ENCODE measurements around the gene ANGPTL8. TPM values are rescaled to one million over a fixed set of nuclear protein-coding genes. Genes with fewer than 3 reads are reported as not detected.

Gene ANGPTL8
- total and polyA plus RNA-seq, 4 donors, result 0.71 to 2.3 TPM; not detected in 2

DNA sequence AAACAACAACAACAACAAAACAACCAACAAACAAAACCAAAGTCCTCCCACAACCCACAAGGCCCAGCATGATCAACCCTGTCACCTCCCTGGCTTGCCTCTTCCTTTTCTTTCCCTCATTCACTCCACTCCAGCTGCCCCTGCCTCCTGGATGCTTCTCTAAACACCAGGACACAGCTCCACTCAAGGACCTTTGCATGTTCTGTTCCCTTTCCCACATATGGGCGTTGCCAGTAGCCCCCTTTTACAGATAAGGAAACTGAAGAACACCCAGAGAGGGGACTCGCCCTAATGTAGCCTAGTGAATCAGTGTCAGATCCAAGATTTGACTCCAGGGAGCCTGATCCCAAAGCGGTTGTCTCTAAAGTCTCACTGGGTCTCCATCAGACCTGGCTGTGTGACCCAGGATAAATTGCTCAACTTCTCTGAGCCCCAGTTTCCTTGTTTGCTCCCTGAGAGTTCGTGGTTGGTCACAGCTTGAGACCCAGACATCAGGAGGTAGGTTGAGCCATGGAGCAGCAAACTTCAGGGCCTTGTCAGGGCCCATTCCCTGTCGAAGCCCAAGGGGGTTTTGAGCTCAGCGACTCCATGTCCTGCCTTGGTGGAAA lies 25.9 kb downstream of the ANGPTL8 start:
- no peak for DNase-seq (ENCODE audit: low read depth in 4 of 6, low spot score in 6 of 6)
- Histone ChIP-seq H3K4me1 (ENCODE audit: control insufficient read depth, insufficient read depth, low read length) (peaks cover 16% of the 10 kb centered on the region), H3K4me3 (ENCODE audit: low read depth, low read length) (no peak overlapping the region), H3K9me3 (ENCODE audit: control insufficient read depth, insufficient read depth, low read length) (no peaks in the 10 kb centered on the region), H3K27ac (ENCODE audit: low read depth, low read length) (no peak overlapping the region), H3K27me3 (ENCODE audit: control insufficient read depth, insufficient read depth, low read length) (peaks cover 6% of the 10 kb centered on the region), H3K36me3 (ENCODE audit: control insufficient read depth, insufficient read depth, low read length) (no peaks in the 10 kb centered on the region)
- 82% methylated on average over 6 of the region's 6 CpGs for WGBS (ENCODE audit: insufficient coverage)

DNA sequence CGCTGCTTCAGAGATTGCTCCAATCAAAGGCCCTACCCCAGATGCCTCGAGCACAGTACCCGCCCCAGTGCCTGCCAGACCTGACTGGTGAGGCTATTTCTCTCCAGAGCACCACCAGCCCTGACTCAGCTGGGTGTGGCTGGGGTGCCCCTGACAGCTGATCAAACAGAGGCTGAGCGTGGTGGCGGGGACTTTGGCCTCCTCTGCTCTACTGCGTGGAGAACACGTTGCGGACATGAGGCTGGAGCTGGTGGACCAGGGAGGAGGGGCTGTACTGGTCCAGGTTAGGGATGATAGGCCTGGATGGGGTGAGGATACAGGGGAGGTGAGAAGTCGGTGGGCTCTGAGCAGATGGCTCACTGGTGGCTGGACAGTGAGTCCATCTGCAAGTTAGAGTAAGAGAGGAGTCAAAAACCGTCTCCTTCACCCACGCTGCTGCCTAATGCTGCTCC lies 26.4 kb downstream of the ANGPTL8 start:
- 71% methylated on average over 8 of the region's 11 CpGs for WGBS (ENCODE audit: insufficient coverage)

DNA sequence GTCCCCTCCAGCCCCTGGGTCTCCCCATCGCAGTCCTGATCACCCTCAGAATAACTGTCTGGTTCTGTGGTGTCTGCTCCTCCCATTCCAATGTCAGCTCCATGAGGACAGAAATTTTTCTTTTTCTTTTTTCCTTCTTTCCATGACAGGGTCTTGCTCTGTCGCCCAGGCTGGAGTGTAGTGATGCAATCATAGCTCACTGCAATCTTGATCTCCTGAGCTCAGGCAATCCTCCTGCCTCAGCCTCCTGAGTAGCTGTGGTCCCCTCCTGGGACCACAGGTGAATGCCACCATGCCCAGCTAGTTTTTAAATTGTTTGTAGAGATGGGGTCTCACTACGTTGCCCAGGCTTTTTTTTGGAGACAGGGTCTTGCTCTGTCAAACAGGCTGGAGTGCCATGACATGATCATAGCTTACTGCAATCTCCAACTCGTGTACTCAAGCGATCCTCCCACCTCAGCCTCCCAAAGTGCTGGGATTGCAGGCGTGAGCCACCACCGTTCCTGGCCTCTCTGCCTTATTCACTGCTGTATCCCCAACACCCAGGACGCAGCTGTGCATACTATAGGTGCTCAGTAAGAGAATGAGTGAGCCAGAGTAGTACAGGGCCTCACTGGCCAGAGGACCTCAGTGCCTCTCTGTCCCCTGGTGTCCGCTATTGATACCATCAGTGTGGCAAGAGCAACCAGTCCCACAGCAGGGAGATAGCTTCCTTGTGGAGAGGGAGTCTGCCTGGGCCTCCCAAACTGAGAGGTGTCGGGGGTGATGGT lies 28.1 kb downstream of the ANGPTL8 start:
- H3K4me1 ChIP-seq (ENCODE audit: control insufficient read depth, insufficient read depth, low read length), result peaks cover 7% of the 10 kb centered on the region
- no peak overlapping the region for H3K4me3 ChIP-seq (ENCODE audit: low read depth, low read length)
- no peak for DNase-seq (ENCODE audit: low read depth in 4 of 6, low spot score in 6 of 6)
- H3K27me3 ChIP-seq (ENCODE audit: control insufficient read depth, insufficient read depth, low read length), result peaks cover 2% of the 10 kb centered on the region
- H3K36me3 ChIP-seq (ENCODE audit: control insufficient read depth, insufficient read depth, low read length), result no peaks in the 10 kb centered on the region
- no peaks in the 10 kb centered on the region for H3K9me3 ChIP-seq (ENCODE audit: control insufficient read depth, insufficient read depth, low read length)
- H3K27ac ChIP-seq (ENCODE audit: low read depth, low read length), result no peak overlapping the region
- 91% methylated on average over 9 of the region's 10 CpGs for WGBS (ENCODE audit: insufficient coverage)

More for the DNA sequence above, 26.4 kb downstream of the ANGPTL8 start:
- peaks cover 16% of the 10 kb centered on the region for H3K4me1 ChIP-seq (ENCODE audit: control insufficient read depth, insufficient read depth, low read length)
- no peak overlapping the region for H3K4me3 ChIP-seq (ENCODE audit: low read depth, low read length)
- no peaks in the 10 kb centered on the region for H3K9me3 ChIP-seq (ENCODE audit: control insufficient read depth, insufficient read depth, low read length)
- no peak for DNase-seq (ENCODE audit: low read depth in 4 of 6, low spot score in 6 of 6)
- no peaks in the 10 kb centered on the region for H3K36me3 ChIP-seq (ENCODE audit: control insufficient read depth, insufficient read depth, low read length)
- peaks cover 6% of the 10 kb centered on the region for H3K27me3 ChIP-seq (ENCODE audit: control insufficient read depth, insufficient read depth, low read length)
- no peak overlapping the region for H3K27ac ChIP-seq (ENCODE audit: low read depth, low read length)

DNA sequence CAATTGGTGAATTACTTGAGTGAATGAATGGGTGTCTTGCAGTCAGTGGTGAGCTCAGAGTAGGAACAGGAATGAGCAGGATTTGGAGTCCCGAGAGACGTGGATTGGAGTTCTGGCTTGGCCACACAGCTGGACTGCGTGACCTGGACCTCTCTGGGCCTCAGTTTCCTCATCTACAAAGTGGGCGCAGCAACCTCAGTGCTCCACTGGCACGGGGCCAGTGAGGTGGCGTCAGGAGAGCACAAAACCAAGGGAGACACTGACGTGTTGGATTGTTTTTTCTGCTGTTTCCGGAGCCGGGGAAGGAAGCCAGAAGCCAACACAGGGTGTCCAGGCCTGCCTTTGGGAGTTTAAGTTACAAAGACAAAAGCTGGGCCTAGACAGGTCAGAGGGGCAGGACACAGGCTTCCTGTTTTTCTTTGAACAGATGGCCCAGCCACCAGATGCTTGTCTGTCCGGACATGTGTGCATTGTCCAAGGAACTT lies 29.4 kb downstream of the ANGPTL8 start:
- Histone ChIP-seq H3K27me3 (ENCODE audit: control insufficient read depth, insufficient read depth, low read length) (no peaks in the 10 kb centered on the region), H3K9me3 (ENCODE audit: control insufficient read depth, insufficient read depth, low read length) (no peaks in the 10 kb centered on the region), H3K27ac (ENCODE audit: low read depth, low read length) (peak overlapping the region; percentile 80), H3K36me3 (ENCODE audit: control insufficient read depth, insufficient read depth, low read length) (no peaks in the 10 kb centered on the region), H3K4me3 (ENCODE audit: low read depth, low read length) (no peak overlapping the region), H3K4me1 (ENCODE audit: control insufficient read depth, insufficient read depth, low read length) (peaks cover 3% of the 10 kb centered on the region)
- DNase-seq (ENCODE audit: low read depth in 4 of 6, low spot score in 6 of 6), result peak in 1 of 6 donors; percentile 72
- WGBS (ENCODE audit: insufficient coverage), result 54% methylated on average over 8 of the region's 10 CpGs

DNA sequence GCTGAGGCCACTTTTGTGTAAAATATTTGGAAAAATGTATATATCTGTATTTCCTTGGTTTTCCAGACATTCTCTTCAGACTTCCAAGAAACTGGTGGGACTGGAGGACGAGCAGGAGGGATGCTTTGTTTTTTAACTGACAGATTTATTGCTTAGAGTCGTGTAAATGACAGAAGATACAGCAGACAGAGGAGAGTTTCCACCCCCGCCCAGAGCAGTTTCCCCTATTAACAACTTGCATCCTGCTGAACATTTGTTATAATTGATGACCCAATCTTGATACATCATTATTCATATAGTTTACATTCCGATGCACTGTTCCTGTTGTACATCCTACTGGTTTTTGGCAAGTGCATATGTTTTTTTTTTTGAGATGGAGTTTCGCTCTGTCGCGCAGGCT lies 30.0 kb downstream of the ANGPTL8 start:
- 79% methylated on average over 3 of the region's 7 CpGs for WGBS (ENCODE audit: insufficient coverage)
- no peak overlapping the region for H3K4me3 ChIP-seq (ENCODE audit: low read depth, low read length)
- DNase-seq (ENCODE audit: low read depth in 4 of 6, low spot score in 6 of 6), result no peak
- peaks cover under 1% of the 10 kb centered on the region for H3K4me1 ChIP-seq (ENCODE audit: control insufficient read depth, insufficient read depth, low read length)
- H3K36me3 ChIP-seq (ENCODE audit: control insufficient read depth, insufficient read depth, low read length), result no peaks in the 10 kb centered on the region
- peak overlapping the region; percentile 80 for H3K27ac ChIP-seq (ENCODE audit: low read depth, low read length)
- H3K27me3 ChIP-seq (ENCODE audit: control insufficient read depth, insufficient read depth, low read length), result no peaks in the 10 kb centered on the region
- no peaks in the 10 kb centered on the region for H3K9me3 ChIP-seq (ENCODE audit: control insufficient read depth, insufficient read depth, low read length)

DNA sequence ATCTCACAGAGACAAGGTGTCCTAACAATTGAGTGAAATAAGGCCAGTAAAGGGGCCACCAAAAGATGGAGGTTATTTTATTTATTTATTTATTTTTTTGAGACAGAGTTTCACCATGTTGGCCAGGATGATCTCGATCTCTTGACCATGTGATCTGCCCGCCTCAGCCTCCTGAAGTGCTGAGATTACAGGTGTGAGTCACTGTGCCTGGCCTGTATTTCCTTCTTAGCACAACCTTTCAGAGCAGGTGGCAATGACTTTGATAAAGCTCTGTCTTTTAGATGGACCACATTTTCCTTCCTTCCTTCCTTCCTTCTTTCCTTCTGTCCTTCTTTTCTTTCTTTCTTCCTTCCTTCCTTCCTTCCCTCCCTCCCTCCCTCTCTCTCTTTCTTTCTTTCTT lies 33.9 kb downstream of the ANGPTL8 start:
- H3K27me3 ChIP-seq (ENCODE audit: control insufficient read depth, insufficient read depth, low read length), result no peaks in the 10 kb centered on the region
- no peaks in the 10 kb centered on the region for H3K36me3 ChIP-seq (ENCODE audit: control insufficient read depth, insufficient read depth, low read length)
- H3K4me1 ChIP-seq (ENCODE audit: control insufficient read depth, insufficient read depth, low read length), result peaks cover 3% of the 10 kb centered on the region
- 100% methylated on average over 2 of the region's 2 CpGs for WGBS (ENCODE audit: insufficient coverage)
- H3K9me3 ChIP-seq (ENCODE audit: control insufficient read depth, insufficient read depth, low read length), result no peaks in the 10 kb centered on the region
- no peak overlapping the region for H3K27ac ChIP-seq (ENCODE audit: low read depth, low read length)
- no peak overlapping the region for H3K4me3 ChIP-seq (ENCODE audit: low read depth, low read length)
- no peak for DNase-seq (ENCODE audit: low read depth in 4 of 6, low spot score in 6 of 6)

DNA sequence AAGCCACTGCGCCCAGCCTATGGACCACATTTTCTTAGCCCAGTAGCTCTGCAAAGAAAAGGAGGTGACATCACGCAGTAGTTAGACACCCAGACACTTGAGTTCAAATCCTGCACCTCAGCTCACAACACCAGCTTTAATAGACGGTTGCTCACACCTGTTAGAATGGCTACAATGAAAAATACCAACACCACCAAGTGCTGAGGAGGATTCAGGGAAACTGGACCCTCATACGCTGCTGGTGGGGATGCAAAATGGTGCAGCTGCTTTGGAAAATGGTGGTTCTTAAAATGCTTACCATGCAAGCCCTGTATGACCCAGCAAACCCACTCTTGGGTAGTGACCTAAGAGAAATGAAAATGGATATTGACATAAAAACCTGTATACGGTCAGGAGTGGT lies 34.6 kb downstream of the ANGPTL8 start:
- WGBS (ENCODE audit: insufficient coverage), result 86% methylated on average over 1 of the region's 5 CpGs
- no peaks in the 10 kb centered on the region for H3K9me3 ChIP-seq (ENCODE audit: control insufficient read depth, insufficient read depth, low read length)

DNA sequence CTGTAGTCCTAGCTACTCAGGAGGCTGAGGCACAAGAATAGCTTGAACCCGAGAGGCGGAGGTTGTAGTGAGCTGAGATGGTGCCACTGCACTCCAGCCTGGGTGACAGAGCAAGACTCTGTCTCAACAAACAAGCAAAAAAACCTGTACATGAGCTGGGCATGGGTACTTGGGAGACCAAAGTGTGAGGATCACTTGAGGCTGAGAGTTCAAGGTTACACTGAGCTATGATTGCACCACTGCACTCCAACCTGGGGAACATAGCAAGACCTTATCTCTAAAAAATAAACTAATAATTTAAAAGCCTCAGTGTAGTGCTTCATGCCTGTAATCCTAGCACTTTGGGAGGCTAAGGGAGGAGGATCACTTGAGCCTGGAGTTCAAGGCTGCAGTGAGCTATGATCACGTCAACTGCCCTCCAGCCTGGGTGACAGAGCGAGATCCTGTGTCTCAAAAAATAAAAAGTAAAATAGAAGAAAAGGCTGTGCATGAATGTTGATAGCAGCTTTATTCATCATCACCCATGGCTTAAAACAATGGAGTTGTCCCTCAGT lies 35.2 kb downstream of the ANGPTL8 start:
- WGBS (ENCODE audit: insufficient coverage), result no CpG with 5 or more reads among the region's 4 CpGs
- Histone ChIP-seq H3K4me3 (ENCODE audit: low read depth, low read length) (no peak overlapping the region), H3K9me3 (ENCODE audit: control insufficient read depth, insufficient read depth, low read length) (peaks cover 2% of the 10 kb centered on the region), H3K4me1 (ENCODE audit: control insufficient read depth, insufficient read depth, low read length) (peaks cover 3% of the 10 kb centered on the region), H3K36me3 (ENCODE audit: control insufficient read depth, insufficient read depth, low read length) (no peaks in the 10 kb centered on the region), H3K27ac (ENCODE audit: low read depth, low read length) (no peak overlapping the region), H3K27me3 (ENCODE audit: control insufficient read depth, insufficient read depth, low read length) (no peaks in the 10 kb centered on the region)
- DNase-seq (ENCODE audit: low read depth in 4 of 6, low spot score in 6 of 6), result no peak

More for the DNA sequence above, 34.6 kb downstream of the ANGPTL8 start:
- Histone ChIP-seq H3K4me1 (ENCODE audit: control insufficient read depth, insufficient read depth, low read length) (peaks cover 3% of the 10 kb centered on the region), H3K27me3 (ENCODE audit: control insufficient read depth, insufficient read depth, low read length) (no peaks in the 10 kb centered on the region), H3K27ac (ENCODE audit: low read depth, low read length) (no peak overlapping the region), H3K4me3 (ENCODE audit: low read depth, low read length) (no peak overlapping the region), H3K36me3 (ENCODE audit: control insufficient read depth, insufficient read depth, low read length) (no peaks in the 10 kb centered on the region)
- no peak for DNase-seq (ENCODE audit: low read depth in 4 of 6, low spot score in 6 of 6)

DNA sequence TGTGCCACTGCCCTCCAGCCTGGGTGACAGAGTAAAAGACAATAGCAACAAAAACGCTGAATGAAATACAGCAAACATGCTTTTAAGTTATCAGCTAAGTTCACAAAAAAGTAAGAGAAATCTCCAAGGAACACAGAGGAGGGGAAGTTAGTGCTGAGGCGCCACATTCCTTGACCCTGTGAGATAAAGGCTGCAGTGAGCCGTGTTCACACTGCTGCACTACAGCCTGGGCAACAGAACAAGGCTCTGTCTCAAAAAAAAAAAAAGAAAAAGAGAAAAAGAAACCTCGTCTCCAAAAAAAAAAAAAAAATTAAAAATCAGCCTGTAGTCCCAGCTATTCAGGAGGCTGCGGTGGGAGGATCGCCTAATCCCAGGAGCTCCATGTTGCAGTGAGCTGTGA lies 39.3 kb downstream of the ANGPTL8 start:
- no peaks in the 10 kb centered on the region for H3K36me3 ChIP-seq (ENCODE audit: control insufficient read depth, insufficient read depth, low read length)
- no CpG with 5 or more reads among the region's 6 CpGs for WGBS (ENCODE audit: insufficient coverage)
- DNase-seq (ENCODE audit: low read depth in 4 of 6, low spot score in 6 of 6), result no peak

More for the DNA sequence above, 39.3 kb downstream of the ANGPTL8 start:
- Histone ChIP-seq H3K27ac (ENCODE audit: low read depth, low read length) (no peak overlapping the region), H3K4me1 (ENCODE audit: control insufficient read depth, insufficient read depth, low read length) (peaks cover 3% of the 10 kb centered on the region), H3K9me3 (ENCODE audit: control insufficient read depth, insufficient read depth, low read length) (peaks cover 2% of the 10 kb centered on the region), H3K27me3 (ENCODE audit: control insufficient read depth, insufficient read depth, low read length) (no peaks in the 10 kb centered on the region), H3K4me3 (ENCODE audit: low read depth, low read length) (no peak overlapping the region)
